Measurements from ENCODE around the gene ALG2. TPM values are rescaled to one million over a fixed set of nuclear protein-coding genes. Genes with fewer than 3 reads are reported as not detected.

The ALG2 gene
- total RNA-seq, 1 donor from 2014 or later: 25.0 TPM

GRCh38 chr9:99171225-99172123 lies 50.3 kb downstream of the ALG2 start:
- no peak for DNase-seq

GRCh38 chr9:99169982-99170761 lies 51.6 kb downstream of the ALG2 start:
- no peak for DNase-seq

DNA sequence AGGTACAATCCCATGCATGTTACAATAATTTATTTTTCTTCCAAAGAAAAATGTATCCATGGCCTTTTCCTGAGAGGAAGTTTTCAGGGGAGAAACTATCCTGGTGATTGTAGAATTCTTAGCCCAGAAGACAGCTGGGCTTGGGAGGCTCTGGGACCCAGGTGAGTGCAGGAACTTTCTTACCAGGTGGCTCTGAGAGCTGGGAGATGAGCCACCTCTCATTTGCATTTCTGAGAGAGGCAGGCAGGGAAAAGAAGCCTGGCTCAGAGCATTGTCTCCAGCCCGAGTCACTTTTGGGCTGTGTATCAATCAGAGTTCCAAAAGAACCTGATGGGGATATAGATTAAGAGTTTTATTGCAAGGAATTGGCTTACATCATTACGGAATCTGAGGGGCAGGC lies 52.7 kb downstream of the ALG2 start:
- no peak for DNase-seq

GRCh38 chr9:99167694-99168093 lies 54.0 kb downstream of the ALG2 start:
- DNase-seq: no peak

DNA sequence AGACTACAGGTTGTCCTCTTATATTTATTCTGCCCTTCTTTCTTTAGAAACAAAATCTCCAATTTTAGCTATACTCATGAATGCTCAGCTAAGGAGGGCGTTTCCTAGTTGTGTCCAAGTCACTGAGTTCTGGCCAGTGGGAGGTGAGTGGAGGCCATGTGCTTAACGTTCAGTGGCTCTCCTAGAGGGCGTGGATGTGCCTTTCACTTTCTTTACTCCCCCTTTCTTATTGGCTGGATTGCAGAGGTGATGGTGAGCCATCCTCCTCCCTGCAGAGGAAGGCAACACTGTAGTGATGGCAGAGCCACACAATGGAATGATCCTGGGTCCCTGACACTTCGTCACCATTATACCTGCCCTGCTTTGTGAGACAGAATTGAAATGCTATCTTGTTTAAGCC lies 54.6 kb downstream of the ALG2 start:
- DNase-seq: no peak

Small RNA genes lying within 50 kb of the gene (small RNA-seq; reads per million reads assigned to genes)
- gene RN7SL794P: not detected

Other genes starting within 250 kb of the ALG2 start
- gene TGFBR1, start 116.8 kb downstream of the ALG2 start, total RNA-seq: 109 TPM
- 32.3 TPM for gene SEC61B, start 340 bp upstream of the ALG2 start, total RNA-seq